GDM1 (cell line): ENCODE data around the gene RABGAP1L.

ENCODE experiments used
- DNase-seq: peaks from one replicate; lab custom pipeline; 2025; lab: John Stamatoyannopoulos, UW

Gene RABGAP1L

DNA sequence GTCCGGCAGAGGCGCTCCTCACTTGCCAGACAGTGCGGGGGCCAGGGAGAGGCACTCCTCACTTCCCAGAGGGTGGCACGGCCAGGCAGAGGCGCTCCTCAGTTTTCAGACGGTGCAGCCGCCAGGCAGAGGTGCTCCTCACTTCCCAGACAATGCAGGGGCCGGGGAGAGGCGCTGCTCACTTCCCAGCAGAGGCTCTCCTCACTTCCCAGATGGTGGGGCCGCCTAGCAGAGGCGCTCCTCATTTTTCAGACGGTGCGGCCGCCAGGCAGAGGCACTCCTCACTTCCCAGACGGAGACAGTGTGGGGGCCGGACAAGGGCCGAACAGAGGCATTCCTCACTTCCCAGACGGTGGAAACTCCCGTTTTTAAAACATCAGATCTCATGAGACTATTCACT lies 602.0 kb downstream of the RABGAP1L start:
- no peak for DNase-seq

DNA sequence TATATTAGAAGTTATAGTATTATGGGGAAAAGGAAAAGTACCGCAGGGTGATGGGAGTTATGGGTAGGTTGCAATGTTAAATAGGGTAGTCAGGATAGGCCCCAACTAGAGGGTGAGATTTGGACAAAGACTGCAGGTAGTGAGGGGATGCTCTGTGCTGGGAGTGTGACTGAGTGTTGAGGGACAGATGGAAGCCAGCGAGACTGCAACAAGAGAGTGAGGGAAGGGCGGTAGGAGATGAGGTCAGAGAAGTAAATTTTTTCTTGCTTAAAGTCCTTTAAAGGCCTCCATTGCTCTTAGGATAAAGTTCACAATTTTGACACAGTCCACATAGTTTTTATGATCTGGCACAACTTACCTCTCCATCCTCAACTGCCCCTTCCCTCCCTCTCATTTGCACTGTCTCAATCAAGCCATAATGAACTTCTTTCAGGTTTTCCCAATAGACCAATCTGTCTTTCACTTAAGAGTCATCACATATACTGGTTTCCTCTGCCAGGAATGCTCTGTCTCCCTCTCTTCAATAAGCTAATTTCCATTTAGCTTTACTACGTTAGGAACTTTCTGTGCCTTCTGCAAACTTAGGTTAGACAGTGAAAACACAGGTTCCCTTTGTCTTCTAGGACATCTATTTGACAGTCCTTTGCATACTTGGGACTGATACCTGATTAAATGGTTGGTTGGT lies 602.7 kb downstream of the RABGAP1L start:
- DNase-seq: no peak

DNA sequence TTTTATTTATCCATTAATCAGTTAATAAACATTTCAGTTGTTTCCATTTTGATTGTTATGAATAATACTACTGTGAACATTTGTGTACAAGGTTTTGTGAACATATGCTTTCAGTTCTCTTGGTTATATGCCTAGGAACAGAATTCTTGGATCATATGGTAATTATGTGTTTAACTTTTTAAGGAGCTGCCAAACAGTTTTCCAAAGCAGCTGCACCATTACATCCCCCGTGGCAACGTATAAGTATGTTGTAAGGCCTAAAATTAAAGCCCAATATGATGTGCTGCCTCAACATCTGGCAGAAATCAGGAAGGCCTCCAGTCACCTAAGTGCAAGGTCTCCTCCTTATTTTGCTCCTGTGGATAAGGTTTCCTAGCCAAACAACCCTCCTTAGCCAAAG lies 604.9 kb downstream of the RABGAP1L start:
- DNase-seq: no peak

DNA sequence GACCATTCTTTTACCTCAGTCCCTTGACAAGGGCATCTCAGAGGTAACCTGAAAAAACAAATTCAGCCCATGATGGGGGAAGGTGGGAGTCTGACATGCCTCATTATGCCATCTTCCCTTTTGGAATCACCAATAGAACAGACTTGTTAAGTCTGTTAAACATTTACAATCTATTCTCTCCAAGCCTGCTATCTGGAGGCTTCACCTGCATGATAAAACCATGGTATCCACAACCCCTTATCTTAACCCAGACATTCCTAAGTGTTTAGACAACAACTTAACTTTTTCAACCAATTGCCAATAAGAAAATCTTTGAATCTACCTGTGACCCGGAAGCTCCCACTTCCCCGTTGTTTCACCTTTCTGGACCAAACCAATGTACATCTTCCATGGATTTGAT lies 607.4 kb downstream of the RABGAP1L start:
- DNase-seq: no peak

DNA sequence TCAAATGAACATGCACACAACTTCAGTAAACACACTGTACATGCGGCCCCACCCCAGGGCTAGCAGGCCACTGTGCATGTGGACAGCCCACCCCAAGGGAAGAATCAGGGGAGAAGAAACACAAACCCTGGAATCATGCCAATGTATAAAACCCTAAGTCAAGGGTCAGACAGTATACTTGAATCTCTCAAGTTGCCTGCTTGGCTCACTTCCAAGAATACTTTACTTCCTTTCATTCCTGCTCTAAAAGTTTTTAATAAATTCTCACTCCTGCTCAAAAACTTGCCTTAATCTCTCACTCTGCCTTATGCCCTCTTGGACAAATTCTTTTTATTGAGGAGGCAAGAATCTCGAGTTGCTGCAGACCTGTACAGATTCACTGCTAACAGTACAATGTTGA lies 609.2 kb downstream of the RABGAP1L start:
- no peak for DNase-seq

DNA sequence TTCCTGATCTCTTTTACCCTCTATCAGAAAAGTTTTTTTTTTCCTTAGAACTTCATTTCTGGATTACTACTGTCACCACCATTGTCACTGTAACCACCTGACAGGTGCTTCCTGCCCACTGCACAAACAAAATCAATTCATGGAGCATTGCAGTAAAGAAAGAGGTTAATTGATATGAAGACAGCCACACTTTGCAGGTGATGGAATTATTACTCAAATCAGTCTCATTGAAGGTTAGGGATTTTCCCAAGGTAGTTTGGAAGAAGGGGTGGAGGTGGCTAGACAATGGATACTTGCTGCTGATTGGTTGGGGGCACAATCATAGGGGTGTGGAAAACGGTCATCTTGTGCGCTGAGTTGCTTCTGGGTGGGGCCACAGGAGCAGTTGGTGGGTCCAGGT lies 609.6 kb downstream of the RABGAP1L start:
- no peak for DNase-seq

DNA sequence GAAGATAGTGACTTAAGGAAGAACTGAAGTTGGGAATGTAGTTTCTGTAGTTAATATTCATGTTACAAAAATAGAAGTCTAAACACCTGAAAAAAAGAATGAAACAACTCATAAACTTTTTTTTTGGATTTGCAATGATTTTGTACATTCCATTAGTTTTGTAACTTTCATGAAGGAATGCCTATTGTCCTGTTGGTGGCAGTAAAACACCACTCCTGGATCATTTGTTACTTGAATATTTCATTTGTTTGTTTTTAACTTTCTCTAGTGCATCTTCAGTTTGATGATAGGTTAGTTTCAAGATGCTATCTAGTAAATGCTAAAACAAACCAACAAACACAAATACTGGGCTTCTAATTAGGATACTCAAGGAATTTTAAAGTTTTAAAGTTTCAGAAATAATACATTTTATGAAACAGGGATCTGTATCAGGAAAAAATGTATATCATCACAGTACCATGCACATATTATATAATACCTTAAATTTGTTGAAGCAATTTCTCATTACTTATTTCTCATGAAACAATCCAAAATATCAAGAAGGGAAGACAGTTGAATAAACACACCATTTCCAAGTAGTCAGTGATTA lies 610.7 kb downstream of the RABGAP1L start:
- DNase-seq: peak; percentile 4

DNA sequence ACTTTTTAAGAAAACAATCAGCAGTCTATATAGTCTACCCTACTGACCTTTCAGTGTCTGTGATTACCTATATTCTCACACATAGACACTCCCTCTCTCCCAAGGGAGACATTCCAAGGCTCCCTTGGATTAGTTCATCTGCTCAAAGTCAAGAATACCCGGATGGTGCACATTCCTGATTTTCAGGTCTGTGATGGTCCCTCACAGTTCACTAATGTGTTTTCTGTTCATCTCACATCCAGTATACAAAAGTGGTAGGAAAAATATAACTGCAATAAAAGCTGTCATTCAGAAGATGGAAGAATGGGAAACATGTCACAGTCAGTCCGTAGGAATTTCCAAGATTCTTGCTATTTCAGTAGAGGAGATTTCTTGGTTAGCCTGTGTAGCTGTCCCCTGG lies 616.3 kb downstream of the RABGAP1L start:
- DNase-seq: no peak

DNA sequence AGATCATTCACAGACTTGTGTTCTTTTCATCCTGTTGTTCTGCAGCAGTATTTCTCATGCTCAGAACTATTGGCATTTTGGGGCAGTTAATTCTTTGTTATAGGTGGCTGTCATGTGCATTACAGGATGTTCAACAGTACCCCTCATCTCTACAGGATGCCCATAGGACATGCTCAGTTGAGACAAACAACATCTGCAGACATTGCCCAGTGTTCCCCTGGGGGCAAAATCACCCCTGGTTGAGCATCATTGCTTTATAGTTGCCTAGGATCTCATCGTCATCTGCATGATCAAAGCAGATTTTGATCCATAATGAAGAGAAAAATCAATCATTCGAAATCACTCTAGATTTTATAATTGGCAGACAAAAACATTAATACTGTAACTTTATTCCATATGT lies 617.9 kb downstream of the RABGAP1L start:
- DNase-seq: no peak

DNA sequence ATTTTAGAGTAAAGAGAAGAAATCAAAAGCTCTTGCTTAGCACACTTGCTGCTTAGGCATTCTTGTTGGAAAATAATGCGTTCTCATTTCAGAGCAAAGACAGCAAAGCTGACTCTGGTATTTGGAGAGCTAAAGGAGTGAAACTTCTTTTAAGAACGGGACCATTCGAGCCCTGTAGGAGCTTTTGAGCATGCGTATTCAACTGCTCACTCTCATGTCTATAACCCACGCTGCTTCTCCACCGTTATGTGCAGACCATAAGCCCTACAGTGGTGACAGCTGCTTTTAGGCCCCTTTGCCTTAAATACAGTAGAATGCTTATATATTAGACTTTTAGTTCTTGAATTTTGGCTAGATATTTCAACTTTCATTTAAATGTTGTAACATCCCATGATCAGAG lies 626.2 kb downstream of the RABGAP1L start:
- DNase-seq: no peak

DNA sequence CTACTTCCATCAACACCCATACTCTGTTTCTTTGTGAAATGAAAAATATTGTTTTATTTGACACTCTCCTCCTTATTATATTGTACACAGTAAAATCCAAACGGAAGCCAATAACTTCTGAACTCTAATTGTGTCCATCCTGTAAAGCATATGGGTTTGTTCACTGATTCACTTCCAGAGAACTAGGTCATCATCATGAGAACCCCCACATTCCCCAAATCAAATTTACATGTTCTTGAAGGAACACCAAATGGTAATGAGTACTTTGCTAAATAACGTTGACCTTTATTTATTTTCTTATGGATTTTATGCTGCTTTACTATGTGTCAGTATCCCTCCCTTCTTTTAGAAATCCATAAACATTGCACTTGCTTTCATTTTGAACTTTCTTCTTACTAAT lies 627.0 kb downstream of the RABGAP1L start:
- no peak for DNase-seq

DNA sequence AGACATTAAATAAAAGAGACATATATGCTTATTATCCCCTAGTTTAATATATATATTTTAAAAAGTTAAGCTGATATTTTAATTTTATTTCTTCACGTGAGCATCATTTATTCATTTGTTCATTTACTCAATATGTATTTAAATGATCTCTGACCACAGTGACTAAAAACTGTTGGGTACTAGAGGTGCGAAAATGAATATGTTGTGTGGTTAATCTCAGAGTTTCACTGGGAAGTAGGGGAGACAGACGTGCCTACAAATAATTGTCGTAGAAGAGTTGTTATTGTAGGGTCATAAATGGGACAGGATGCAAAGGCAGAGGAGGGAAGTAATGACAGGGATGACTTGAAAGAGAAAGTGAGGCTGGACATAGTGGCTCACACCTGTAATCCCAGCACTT lies 627.4 kb downstream of the RABGAP1L start:
- DNase-seq: no peak

DNA sequence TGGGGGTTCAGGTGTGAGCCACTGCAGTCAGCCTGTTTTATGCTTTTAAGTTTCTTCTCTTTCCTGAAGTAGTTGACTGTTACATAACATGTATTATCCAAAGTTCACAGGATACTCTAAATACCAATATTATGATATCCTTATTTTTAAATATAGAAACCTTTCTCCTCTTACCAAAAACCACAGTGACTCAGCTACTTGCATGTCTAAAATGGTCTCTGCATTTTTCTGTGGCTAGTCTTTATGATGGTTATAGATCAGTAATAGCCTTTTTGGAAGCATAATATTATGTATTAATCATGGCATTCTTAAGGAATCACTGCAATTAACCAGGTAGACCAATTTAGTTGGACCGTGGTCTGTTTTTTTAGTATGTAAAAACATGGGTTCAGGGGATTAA lies 629.7 kb downstream of the RABGAP1L start:
- peak; percentile 14 for DNase-seq

DNA sequence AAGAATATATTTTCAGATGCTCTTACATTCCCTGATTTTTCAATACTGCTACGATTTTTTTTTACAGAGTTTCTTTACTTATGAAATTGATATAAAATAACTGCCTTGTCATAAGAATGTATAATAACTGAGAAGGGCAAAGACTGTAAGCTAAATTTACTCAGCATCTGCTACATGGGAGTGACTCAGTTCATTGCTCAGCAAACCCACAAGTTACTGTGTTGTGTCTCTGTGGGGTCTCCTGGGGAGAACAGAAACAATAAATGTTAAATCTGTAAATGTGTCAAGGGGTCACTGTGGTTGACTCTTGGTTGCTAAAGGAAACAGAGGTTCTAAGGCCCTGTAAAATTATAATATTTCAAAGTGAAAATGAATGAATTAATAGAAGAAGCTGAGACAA lies 630.1 kb downstream of the RABGAP1L start:
- no peak for DNase-seq

DNA sequence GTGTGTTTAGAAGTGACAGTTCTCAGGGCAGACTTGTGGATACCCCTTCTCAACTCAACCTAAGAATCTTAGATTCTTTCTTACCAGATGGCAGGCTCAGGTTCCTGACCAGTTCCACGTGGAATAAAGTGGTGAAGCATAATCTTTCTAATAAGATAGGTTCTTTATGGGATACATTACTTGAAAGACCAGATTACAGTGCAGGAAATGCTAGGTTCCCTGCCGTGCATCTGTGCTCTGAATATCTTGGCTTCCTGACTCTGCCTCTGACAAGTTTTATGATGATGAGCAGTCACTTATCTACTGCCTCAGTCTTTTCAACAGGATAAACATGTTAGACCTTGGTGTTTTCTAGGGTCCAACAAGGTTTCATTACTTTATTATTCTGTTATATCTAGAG lies 632.5 kb downstream of the RABGAP1L start:
- no peak for DNase-seq

DNA sequence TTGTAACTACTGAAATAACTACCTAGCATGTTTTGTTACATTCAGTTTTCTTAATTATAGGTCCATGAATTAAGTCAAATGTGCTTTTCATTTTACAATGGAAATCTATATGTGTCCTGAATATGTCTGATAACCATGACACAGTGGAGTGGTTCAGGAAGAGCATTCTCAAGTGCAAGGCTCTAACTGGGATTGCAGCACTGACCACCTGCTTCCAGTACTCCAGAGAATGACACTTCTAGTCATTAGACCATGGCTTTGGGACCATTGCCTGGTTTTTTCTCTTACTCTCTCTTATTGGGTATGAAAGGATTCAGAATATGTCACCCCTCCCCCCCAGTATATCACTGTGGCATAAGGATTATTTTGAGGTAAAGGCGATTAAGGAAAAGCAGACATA lies 635.5 kb downstream of the RABGAP1L start:
- no peak for DNase-seq

DNA sequence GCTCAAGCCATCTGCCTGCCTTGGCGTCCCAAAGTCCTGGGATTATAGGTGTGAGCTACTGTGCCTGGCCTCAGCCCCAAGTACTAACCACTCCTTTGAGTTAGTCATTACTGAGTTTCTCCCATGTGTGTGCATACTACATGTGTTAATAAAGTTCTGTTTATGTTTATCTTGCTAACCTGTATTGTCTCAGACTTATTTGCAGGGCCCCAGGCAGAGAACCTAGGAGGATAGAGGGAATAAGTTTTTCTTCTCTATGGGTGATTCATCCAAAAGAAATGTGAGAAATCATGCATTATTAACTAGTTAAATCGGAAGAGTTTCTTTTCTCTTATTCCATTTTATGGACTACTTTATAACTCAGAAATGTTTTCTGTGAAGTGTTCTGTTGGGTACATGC lies 636.5 kb downstream of the RABGAP1L start:
- DNase-seq: no peak

DNA sequence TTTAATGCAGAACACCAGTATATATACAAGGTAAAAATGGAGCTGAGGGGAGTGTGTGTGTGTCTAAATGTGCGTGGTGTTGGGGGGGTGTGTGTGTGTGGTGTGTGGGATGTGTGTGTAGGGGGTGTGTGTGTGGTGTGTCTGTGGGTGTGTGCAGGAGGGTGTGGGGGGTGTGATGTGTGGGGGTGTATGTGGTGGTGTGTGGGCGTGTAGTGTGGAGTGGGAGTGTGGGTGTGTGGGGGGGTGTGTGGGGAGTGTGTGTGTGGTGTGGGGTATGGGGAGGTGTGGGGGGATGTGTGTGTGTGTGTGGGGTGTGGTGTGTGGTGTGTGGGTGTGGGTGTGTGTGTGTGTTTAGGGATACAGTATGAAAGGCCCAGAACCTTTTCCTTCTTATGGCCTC lies 638.1 kb downstream of the RABGAP1L start:
- DNase-seq: no peak

DNA sequence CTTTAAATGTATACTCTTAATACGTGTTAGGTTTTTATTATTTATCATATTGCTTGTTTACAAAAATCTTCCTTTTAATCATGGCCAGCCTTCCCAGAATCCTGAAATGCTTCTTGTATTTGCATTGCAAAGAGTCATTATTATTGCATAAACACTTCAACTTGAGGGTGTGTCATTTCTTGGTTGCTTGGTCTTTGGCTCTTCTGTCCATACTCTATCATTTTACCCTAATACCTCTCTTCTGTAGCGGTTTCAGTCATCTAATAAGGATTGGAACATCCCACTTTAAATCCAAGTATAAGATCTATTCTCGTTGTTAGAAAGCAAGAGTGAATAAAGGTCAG lies 639.8 kb downstream of the RABGAP1L start:
- DNase-seq: no peak

DNA sequence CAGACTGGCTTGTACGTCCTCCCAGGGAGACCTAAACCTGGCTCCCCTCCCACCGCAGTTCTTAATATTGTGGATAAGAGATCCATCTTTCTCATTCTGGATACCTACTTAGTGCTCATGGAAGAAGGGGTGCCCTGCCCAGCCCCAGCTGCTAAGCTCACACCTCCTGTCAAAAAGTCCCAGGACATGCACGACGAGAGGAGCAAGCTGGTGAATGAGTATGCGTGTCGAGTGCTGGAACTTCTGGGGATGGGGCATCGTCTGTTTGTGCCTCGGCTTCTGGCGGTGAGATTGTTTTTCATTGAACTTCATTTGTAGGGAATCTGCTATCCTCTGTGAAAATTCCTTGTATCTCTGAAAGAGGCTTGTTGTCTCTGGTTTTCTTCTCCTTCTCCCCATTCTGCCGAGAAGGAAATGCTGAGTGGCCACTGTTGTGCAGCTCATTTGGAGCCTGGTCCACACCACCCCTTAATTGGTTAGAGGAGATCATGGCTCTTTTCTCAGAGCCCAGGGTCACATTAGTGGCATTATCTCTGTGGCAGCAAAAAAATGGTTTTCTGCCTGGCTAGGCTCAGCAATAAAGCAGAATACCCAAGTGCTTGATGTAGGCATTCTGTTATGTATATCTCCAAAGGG lies 641.0 kb downstream of the RABGAP1L start:
- DNase-seq: no peak

DNA sequence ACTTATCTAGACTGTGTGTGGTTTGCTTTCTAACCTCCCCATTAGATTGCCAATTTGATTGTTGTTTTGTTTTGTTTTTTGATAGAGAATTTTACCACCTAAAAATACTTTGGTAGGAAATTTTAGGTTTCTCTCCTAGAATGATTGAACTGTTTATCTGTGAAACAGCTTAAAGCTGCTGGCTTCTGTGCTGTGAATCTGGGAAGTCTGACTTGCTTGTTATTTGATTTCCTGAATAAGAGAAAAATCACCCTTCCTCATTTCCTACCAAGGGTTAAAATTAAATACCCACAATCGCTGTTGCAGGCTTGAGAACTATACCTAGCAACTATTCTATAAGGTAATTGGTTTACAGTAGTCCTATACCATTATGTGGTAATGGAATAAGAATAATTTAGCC lies 641.6 kb downstream of the RABGAP1L start:
- DNase-seq: no peak

DNA sequence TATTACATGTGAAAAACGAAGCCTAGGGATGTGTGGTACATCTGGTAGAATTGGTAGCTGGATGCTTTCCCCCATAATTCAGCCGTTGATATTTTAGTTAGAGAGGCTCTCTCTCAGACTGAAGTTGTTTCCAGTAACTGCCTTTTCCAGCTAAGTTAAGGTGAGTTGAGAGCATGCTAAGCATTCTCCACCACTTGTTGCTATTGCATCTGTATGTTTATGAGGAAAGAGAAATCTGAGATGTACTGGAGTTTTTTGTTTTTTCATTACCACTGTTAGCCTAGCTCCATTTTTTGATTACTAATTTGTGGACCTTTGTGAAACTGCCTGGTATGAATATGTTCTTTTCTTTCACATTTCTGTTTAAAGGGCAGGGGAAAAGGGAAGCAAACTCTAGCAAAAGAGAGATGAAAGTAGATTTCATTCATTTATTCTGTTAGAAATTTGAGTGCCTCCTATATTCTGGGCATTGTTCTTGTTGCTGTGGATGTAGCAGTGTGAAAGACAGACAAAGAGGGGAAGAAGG lies 650.5 kb downstream of the RABGAP1L start:
- DNase-seq: no peak

DNA sequence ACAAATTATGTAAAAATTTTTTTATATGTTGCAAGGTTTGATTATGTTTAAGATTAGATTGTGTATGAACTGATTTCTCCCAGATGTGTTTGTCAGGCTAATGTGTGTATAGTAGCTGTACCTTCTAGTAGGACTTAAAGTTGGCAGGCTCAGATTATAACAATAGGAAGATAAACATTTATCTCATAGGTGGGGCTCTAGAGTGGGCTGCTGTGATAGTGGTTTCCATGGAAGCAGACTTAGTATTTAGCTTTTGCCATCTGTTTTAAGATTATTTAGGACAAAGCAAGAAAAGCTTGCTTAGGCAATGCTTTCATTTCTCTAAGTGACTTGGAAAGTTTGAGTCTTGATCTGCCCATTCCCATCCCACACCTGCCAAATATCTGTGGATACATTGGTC lies 652.7 kb downstream of the RABGAP1L start:
- DNase-seq: no peak

DNA sequence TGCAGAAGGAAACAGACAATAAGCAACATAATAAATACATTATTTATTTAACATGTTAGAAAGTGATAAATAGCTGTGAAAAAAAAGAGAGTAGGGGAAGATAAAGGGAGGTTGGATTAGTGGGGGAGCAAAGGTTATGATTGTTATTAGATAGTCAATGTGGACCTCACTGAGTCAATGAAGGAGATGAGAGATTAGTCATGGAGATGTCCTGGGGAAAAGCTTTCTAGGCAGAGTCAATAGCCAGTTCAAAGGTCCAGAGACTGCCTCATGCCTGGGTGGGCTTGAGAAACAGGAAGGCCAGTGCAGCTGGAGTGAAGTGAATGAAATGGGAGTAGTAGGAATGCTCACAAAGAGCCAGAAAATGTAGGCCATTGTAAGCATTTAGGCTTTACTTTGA lies 653.3 kb downstream of the RABGAP1L start:
- no peak for DNase-seq
